Fibroblast of skin of right quadriceps (primary cell): ENCODE results near the gene METTL26.

Experiments used
- DNase-seq: peaks from one replicate; pipeline ENCODE4 v3.0.0-alpha.2; 2013

The METTL26 gene

DNA sequence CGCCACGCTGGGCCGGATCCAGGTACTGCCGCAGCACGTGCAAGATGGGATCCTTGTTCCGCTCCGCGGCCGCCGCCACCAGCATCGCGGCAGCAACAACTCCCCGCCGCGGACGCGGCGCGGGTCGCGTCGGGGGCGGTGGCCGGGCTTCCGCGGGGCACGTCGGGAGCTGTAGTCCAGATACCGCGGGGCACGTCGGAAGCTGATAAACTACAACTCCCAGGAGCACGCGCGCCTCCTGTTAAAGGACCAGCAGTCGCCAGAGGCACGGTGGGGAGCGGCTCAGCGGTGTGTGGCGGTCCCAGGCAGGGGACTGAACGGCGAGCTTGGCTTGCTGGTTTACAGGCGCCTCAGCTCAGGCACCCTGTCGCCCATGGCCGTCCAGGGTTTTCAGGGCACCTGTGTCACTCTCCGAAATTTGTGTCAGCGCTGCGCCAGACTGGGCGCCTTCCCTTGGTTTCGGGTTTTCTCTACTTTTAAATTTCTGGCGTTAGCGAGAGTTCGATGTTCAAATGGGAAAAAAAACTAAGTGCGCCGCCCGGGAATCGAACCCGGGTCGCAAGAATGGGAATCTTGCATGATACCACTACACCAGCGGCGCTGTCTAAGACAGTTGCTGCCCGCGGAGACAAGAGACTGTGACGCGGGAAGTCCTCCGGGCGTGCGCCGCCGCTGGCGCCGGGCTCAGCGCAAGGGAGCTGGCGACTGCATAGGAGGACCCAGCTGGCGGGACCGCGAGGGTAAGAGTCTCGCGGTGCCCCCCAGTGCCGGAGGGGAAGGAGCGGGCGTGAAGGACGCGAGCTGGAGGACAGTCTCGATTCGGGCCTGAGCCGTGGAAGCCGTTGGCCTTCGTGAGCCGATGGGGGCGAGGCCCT lies at the start of gene METTL26:
Gene METTL26, minus strand, starts transcription at position 100 of the 875 bp plus-strand sequence. Its CDS starts 15 bp downstream, at position 85.
- peak; percentile 94 for DNase-seq

- DNase-seq: no peak
Measured at GRCh38 chr16:684961-685696, 49.0 kb upstream of the METTL26 start.

DNA sequence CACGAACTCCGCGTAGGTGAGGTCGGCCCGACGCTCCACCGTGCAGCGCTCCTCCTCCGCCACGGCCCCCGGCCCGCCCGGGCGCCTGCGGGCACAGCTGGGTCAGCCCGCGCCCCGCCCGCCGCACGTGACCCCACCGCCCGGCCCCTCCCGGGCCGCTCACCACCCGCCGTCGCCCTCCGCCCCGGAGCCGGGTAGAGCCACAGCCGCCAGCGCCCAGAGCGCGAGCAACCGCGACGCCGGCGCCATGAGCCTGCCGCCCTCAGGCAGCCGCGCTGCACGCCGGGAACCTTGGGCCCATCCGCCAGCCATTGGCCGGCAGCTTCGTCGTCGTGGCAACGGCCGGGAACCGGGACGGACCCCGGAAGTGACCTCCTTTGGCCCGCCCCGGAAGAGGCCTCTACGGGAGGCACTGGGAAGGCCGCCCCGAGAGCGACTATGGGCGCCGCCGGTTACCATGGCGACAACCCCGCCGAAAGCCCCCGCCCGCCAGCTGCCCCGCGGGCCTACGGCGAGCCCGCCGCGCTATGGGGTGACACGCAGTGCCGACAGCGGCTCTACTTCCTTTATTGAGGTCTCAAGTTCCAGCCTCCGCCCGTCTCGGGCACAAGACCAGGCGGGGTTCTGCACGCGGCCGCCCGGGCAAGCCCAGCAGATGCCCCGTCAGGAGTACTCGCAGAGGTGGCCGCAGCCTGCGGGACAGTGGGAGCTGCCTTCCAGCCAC lies 48.1 kb upstream of the METTL26 start, which contains the start of gene JMJD8:
Gene JMJD8, minus strand, starts transcription at position 264 of the 724 bp plus-strand sequence. Its CDS starts 15 bp downstream, at position 249.
- peak; percentile 94 for DNase-seq

- DNase-seq: no peak
Measured at GRCh38 chr16:683396-684070, 47.4 kb upstream of the METTL26 start.

- no peak for DNase-seq
Measured at GRCh38 chr16:682493-683395, 46.6 kb upstream of the METTL26 start.

GRCh38 chr16:681746-682427 lies 45.8 kb upstream of the METTL26 start:
- no peak for DNase-seq

GRCh38 chr16:680967-681745 lies 45.1 kb upstream of the METTL26 start:
- DNase-seq: no peak

GRCh38 chr16:680625-680945 lies 44.5 kb upstream of the METTL26 start:
- no peak for DNase-seq

DNA sequence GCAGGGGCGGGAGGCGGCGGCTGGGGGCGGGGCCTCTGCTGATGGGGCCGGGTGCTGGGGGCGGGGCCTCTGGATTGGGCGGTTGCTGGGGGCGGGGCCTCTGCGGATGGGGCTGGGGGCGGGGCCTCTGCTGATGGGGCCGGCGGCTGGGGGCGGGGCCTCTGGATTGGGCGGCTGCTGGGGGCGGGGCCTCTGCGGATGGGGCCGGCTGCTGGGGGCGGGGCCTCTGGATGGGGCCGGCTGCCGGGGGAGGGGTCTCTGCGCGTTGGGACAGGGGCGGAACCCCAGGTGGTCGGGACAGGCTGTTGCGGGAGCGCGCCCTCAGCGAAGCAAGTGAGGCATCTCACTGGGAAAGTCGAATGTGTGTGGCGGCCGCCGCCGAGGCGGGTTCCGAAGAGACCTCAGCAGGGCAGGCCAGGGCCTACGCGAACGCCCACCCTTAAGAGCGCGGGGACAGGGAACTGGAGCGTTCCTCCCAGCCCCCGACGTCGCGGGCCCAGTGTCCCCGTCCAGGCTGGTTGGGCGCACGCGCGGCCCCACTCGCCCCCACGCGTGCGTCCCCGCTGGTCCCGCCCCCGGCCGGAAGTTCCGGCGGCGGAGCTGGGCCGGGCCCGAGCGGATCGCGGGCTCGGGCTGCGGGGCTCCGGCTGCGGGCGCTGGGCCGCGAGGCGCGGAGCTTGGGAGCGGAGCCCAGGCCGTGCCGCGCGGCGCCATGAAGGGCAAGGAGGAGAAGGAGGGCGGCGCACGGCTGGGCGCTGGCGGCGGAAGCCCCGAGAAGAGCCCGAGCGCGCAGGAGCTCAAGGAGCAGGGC lies 43.9 kb upstream of the METTL26 start, which contains the start of gene STUB1:
Gene STUB1, plus strand, starts transcription at position 597 of the 811 bp plus-strand sequence. Its CDS starts 116 bp downstream, at position 713.
- DNase-seq: peak; percentile 85

GRCh38 chr16:678858-679813 lies 43.0 kb upstream of the METTL26 start:
- peak; percentile 54 for DNase-seq

GRCh38 chr16:678209-678857 lies 42.2 kb upstream of the METTL26 start:
- no peak for DNase-seq

GRCh38 chr16:677316-678190 lies 41.4 kb upstream of the METTL26 start:
- DNase-seq: no peak

GRCh38 chr16:676913-677312 lies 40.8 kb upstream of the METTL26 start:
- no peak for DNase-seq

DNA sequence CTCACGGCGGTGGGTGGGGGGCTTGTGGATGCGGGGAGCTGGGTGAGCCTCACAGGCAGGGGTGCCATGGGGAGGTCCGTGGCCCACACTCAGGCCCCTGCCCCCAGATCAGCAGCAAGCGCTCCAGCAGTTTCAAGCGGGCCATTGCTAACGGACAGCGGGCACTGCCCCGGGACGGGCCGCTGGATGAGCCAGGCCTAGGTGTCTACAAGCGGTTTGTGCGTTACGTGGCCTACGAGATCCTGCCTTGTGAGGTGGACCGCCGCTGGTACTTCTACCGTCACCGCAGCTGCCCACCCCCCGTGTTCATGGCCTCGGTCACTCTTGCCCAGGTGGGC lies 40.4 kb upstream of the METTL26 start:
- no peak for DNase-seq

- DNase-seq: no peak
Measured at GRCh38 chr16:675884-676564, 39.9 kb upstream of the METTL26 start.
